Fibroblast of mammary gland (primary cell): ENCODE measurements around the gene GNG12.
A peak's percentile ranks its signal among the peaks of the same experiment; 100 is the strongest.

Experiments
- DNase-seq: peaks from one replicate; pipeline ENCODE4 v3.0.0-alpha.2; 2010; ENCODE audit warnings: low read depth
- H3K4me3 ChIP-seq: 2 replicates; pipeline ENCODE4 v1.5.1; 2011; ENCODE audit warnings: low read depth, mild to moderate bottlenecking, low read length, moderate library complexity; ENCODE audit not compliant: control insufficient read depth
- CTCF ChIP-seq: conservative IDR thresholded peaks from 2 replicates; pipeline ENCODE4 v1.5.1; 2011; ENCODE audit warnings: low read depth, low read length, inconsistent platforms; ENCODE audit not compliant: control insufficient read depth, insufficient read depth

GNG12 gene

GRCh38 chr1:67736750-67737149 is 96.5 kb downstream of the GNG12 start:
- no peak for DNase-seq
- TF ChIP-seq CTCF = no peak
- H3K4me3 ChIP-seq = no peak overlapping the region

GRCh38 chr1:67735806-67736627 is 97.2 kb downstream of the GNG12 start:
- peak overlapping the region; percentile 26 for H3K4me3 ChIP-seq
- peak; percentile 94 for DNase-seq
- no peak for TF ChIP-seq CTCF

- no peak for TF ChIP-seq CTCF
- DNase-seq = peak; percentile 31
- no peak overlapping the region for H3K4me3 ChIP-seq
Observed at GRCh38 chr1:67735206-67735605, 98.1 kb downstream of the GNG12 start.

- no peak overlapping the region for H3K4me3 ChIP-seq
- no peak for TF ChIP-seq CTCF
- no peak for DNase-seq
Observed at GRCh38 chr1:67734323-67734690, 99.0 kb downstream of the GNG12 start.

GRCh38 chr1:67733681-67734322 is 99.5 kb downstream of the GNG12 start:
- H3K4me3 ChIP-seq = no peak overlapping the region
- no peak for DNase-seq
- no peak for TF ChIP-seq CTCF

- H3K4me3 ChIP-seq = no peak overlapping the region
- TF ChIP-seq CTCF = no peak
- DNase-seq = peak; percentile 80
Observed at GRCh38 chr1:67732750-67733151, 100.5 kb downstream of the GNG12 start.
